HepG2 (cell line): ENCODE results near the gene ADCY7. TPM values are rescaled to one million over a fixed set of nuclear protein-coding genes. Genes with fewer than 3 reads are reported as not detected.

Source experiments
- HES4 ChIP-seq: sonication (generic); formaldehyde crosslinking; IDR thresholded peaks from 2 replicates; pipeline ENCODE4 v1.9.0; 2021; ENCODE audit warnings: mild to moderate bottlenecking, missing genetic modification reagents, borderline replicate concordance
- HNF4G ChIP-seq, 2 experiments: sonication (generic) in 1 of 2; formaldehyde crosslinking in 1 of 2; IDR thresholded peaks; 2 replicates each; pipeline versions ENCODE4 v1.4.0 to v1.6.1; 2011 to 2020; ENCODE audit warnings: borderline replicate concordance in 2 of 2, low read depth in 2 of 2, mild to moderate bottlenecking in 2 of 2, low read length in 1 of 2, missing genetic modification reagents in 1 of 2, moderate library complexity in 1 of 2
- KDM2A ChIP-seq: sonication (generic); formaldehyde crosslinking; IDR thresholded peaks from 2 replicates; pipeline ENCODE4 v1.4.0; 2020; ENCODE audit warnings: low read depth, missing genetic modification reagents, borderline replicate concordance
- RCOR2 ChIP-seq: IDR thresholded peaks from 2 replicates; pipeline ENCODE4 v1.6.1; 2016; ENCODE audit warnings: missing biosample characterization, missing genetic modification reagents
- RXRB ChIP-seq: IDR thresholded peaks from 2 replicates; pipeline ENCODE4 v1.6.1; 2016; ENCODE audit warnings: borderline replicate concordance, missing genetic modification reagents, missing compliant biosample characterization
- SRSF9 ChIP-seq: fragments of 200-400 bp; formaldehyde crosslinking; IDR thresholded peaks from 2 replicates; pipeline ENCODE4 v1.6.1; 2018; ENCODE audit warnings: borderline replicate concordance, mild to moderate bottlenecking, low read depth, low read length; ENCODE audit not compliant: insufficient read depth, poor library complexity, severe bottlenecking
- STAG1 ChIP-seq: sonication (generic); formaldehyde crosslinking; IDR thresholded peaks from 2 replicates; pipeline ENCODE4 v1.4.0; 2020; ENCODE audit warnings: missing genetic modification reagents
- TOPORS ChIP-seq: sonication (generic); formaldehyde crosslinking; IDR thresholded peaks from 2 replicates; pipeline ENCODE4 v1.8.0; 2023; ENCODE audit warnings: mild to moderate bottlenecking, missing genetic modification reagents
- ZBTB7B ChIP-seq: sonication (generic); formaldehyde crosslinking; IDR thresholded peaks from 2 replicates; pipeline ENCODE4 v1.4.0; 2020; ENCODE audit warnings: missing genetic modification reagents
- ZFAT ChIP-seq: sonication (generic); formaldehyde crosslinking; conservative IDR thresholded peaks from 2 replicates; pipeline ENCODE4 v1.8.1; 2023; ENCODE audit warnings: missing genetic modification reagents, inconsistent platforms
- ZFP90 ChIP-seq: sonication (generic); formaldehyde crosslinking; IDR thresholded peaks from 2 replicates; pipeline ENCODE4 v1.8.0; 2022; ENCODE audit warnings: missing genetic modification reagents, mild to moderate bottlenecking, inconsistent platforms, borderline replicate concordance
- ZKSCAN8 ChIP-seq: IDR thresholded peaks from 2 replicates; pipeline ENCODE4 v1.6.1; 2016; ENCODE audit warnings: borderline replicate concordance, missing genetic modification reagents, missing compliant biosample characterization
- ZNF326 ChIP-seq: sonication (generic); formaldehyde crosslinking; IDR thresholded peaks from 2 replicates; pipeline ENCODE4 v1.4.0; 2020; ENCODE audit warnings: missing genetic modification reagents, borderline replicate concordance
- ZNF34 ChIP-seq: sonication (generic); formaldehyde crosslinking; IDR thresholded peaks from 2 replicates; pipeline ENCODE4 v1.4.0; 2020; ENCODE audit warnings: mild to moderate bottlenecking, missing genetic modification reagents, borderline replicate concordance
- ZNF343 ChIP-seq: sonication (generic); formaldehyde crosslinking; IDR thresholded peaks from 2 replicates; pipeline ENCODE4 v1.4.0; 2020; ENCODE audit warnings: mild to moderate bottlenecking, missing genetic modification reagents
- ZNF546 ChIP-seq: sonication (generic); formaldehyde crosslinking; conservative IDR thresholded peaks from 2 replicates; pipeline ENCODE4 v1.8.1; 2023; ENCODE audit warnings: mild to moderate bottlenecking, missing genetic modification reagents
- ZSCAN22 ChIP-seq: sonication (generic); formaldehyde crosslinking; IDR thresholded peaks from 2 replicates; pipeline ENCODE4 v1.4.0; 2020; ENCODE audit warnings: mild to moderate bottlenecking, missing genetic modification reagents
- polyA plus RNA-seq, 8 experiments: library from polyadenylated mRNA; depleted of rRNA in 3 of 8; stranded (reverse) in 7 of 8; unstranded in 1 of 8; fragments of >200 nt; fragmentation: Illumina TruSeq in 4 of 8; extraction: Trizol in 4 of 8; gene quantifications; 2 replicates each; pipeline versions ENCODE4 v1.2.1 to v1.2.3, GENCODE V29; 2011 to 2016; ENCODE audit warnings: low read depth in 4 of 8, missing spikeins in 1 of 8, mixed read lengths in 1 of 8; ENCODE audit not compliant: insufficient read depth in 1 of 8
- total RNA-seq, 5 experiments: library from RNA; depleted of rRNA; stranded (reverse); fragments of >200 nt; fragmentation: Illumina TruSeq; extraction: Trizol; gene quantifications; 2 replicates each; pipeline ENCODE4 v1.2.3, GENCODE V29; 2016; ENCODE audit warnings: low read depth in 1 of 5
- TF ChIP-seq, protein P1 (sequence below): sonication (generic); formaldehyde crosslinking; IDR thresholded peaks from 2 replicates; pipeline ENCODE4 v1.5.0; 2020; ENCODE audit warnings: missing genetic modification reagents
- TF ChIP-seq, protein P2 (sequence below): sonication (generic); formaldehyde crosslinking; IDR thresholded peaks from 2 replicates; pipeline ENCODE4 v1.4.0; 2020; ENCODE audit warnings: mild to moderate bottlenecking, missing genetic modification reagents
- TF ChIP-seq, protein P3 (sequence below): IDR thresholded peaks from 2 replicates; pipeline ENCODE4 v1.6.1; 2012; ENCODE audit warnings: inconsistent platforms
- TF ChIP-seq, protein P4 (sequence below): sonication (generic); formaldehyde crosslinking; IDR thresholded peaks from 2 replicates; pipeline ENCODE4 v1.8.0; 2022; ENCODE audit warnings: mild to moderate bottlenecking, missing genetic modification reagents, borderline replicate concordance
- TF ChIP-seq, protein P5 (sequence below): sonication (generic); formaldehyde crosslinking; IDR thresholded peaks from 2 replicates; pipeline ENCODE4 v1.4.0; 2020; ENCODE audit warnings: missing genetic modification reagents

ADCY7 gene
- total and polyA plus RNA-seq, 2 of the 13 experiments (the other 11 are each of a cell fraction or from before 2014, with no cell fraction given): 2.2 to 4.3 TPM

DNA sequence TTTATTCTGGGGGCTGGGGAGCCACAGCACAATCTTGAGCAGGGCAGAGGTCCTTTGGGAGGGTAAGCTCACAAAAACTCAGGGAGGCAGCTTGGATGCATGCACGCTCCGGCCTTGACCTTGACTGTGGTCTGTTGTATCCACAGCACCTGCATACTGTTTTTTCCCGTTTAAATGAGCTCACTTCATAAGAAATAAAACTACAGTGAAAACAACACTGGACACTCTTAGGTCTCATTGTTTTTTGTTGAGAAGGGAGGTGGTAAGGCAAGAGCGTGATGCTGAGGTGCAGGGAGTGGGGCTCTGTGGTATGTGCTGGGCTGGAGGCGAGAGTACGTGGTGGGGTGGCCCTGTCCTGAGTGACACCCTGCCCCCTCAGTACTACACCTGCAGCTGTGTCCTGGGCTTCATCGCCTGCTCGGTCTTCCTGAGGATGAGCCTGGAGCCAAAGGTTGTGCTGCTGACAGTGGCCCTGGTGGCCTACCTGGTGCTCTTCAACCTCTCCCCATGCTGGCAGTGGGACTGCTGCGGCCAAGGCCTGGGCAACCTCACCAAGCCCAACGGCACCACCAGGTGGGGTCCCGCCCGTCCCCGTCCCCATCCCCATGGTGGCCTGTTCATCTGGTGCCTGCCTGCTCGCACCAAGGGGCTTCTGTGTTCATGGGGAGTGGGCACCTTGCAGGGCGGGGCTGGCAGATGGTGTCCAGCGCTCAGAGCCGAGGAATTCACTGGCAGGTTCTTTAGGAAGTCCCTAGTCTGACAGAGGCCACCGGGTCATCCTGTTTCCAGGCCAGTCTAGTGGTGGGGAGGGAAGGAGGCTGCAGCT lies 44.2 kb downstream of the ADCY7 start (continued):
- TF ChIP-seq, protein P1, sequence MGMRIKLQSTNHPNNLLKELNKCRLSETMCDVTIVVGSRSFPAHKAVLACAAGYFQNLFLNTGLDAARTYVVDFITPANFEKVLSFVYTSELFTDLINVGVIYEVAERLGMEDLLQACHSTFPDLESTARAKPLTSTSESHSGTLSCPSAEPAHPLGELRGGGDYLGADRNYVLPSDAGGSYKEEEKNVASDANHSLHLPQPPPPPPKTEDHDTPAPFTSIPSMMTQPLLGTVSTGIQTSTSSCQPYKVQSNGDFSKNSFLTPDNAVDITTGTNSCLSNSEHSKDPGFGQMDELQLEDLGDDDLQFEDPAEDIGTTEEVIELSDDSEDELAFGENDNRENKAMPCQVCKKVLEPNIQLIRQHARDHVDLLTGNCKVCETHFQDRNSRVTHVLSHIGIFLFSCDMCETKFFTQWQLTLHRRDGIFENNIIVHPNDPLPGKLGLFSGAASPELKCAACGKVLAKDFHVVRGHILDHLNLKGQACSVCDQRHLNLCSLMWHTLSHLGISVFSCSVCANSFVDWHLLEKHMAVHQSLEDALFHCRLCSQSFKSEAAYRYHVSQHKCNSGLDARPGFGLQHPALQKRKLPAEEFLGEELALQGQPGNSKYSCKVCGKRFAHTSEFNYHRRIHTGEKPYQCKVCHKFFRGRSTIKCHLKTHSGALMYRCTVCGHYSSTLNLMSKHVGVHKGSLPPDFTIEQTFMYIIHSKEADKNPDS (CRISPR knock-in tag): no peak
- TF ChIP-seq TOPORS (CRISPR knock-in tag): 0 out of 2 replicates have a peak, but pooled peaks have one; percentile 17
- no peak for TF ChIP-seq RCOR2
- no peak for TF ChIP-seq ZNF343 (CRISPR knock-in tag)
- no peak for TF ChIP-seq ZNF326 (CRISPR knock-in tag)
- TF ChIP-seq RXRB (CRISPR knock-in tag): no peak
- no peak for TF ChIP-seq ZSCAN22 (CRISPR knock-in tag)
- no peak; the same call in 1 of the 2 replicates for TF ChIP-seq ZBTB7B (CRISPR knock-in tag)
- TF ChIP-seq, protein P2, sequence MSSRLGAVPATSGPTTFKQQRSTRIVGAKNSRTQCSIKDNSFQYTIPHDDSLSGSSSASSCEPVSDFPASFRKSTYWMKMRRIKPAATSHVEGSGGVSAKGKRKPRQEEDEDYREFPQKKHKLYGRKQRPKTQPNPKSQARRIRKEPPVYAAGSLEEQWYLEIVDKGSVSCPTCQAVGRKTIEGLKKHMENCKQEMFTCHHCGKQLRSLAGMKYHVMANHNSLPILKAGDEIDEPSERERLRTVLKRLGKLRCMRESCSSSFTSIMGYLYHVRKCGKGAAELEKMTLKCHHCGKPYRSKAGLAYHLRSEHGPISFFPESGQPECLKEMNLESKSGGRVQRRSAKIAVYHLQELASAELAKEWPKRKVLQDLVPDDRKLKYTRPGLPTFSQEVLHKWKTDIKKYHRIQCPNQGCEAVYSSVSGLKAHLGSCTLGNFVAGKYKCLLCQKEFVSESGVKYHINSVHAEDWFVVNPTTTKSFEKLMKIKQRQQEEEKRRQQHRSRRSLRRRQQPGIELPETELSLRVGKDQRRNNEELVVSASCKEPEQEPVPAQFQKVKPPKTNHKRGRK (CRISPR knock-in tag): no peak
- TF ChIP-seq, protein P3, sequence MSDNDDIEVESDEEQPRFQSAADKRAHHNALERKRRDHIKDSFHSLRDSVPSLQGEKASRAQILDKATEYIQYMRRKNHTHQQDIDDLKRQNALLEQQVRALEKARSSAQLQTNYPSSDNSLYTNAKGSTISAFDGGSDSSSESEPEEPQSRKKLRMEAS: peak; percentile 39; the same call in 1 of the 2 replicates
- TF ChIP-seq ZFAT (CRISPR knock-in tag): no peak
- TF ChIP-seq ZNF546 (CRISPR knock-in tag): no peak
- TF ChIP-seq, protein P4, sequence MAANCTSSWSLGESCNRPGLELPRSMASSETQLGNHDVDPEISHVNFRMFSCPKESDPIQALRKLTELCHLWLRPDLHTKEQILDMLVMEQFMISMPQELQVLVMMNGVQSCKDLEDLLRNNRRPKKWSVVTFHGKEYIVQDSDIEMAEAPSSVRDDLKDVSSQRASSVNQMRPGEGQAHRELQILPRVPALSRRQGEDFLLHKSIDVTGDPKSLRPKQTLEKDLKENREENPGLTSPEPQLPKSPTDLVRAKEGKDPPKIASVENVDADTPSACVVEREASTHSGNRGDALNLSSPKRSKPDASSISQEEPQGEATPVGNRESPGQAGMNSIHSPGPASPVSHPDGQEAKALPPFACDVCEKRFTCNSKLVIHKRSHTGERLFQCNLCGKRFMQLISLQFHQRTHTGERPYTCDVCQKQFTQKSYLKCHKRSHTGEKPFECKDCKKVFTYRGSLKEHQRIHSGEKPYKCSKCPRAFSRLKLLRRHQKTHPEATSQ (CRISPR knock-in tag): no peak
- TF ChIP-seq ZFP90: no peak
- no peak for TF ChIP-seq HNF4G (IDR thresholded peaks at IDR 0.05; ENCODE audit: borderline replicate concordance, low read depth, low read length)
- no peak for TF ChIP-seq HNF4G (CRISPR knock-in tag; IDR thresholded peaks at IDR 0.05; ENCODE audit: borderline replicate concordance, low read depth)
- TF ChIP-seq ZKSCAN8: no peak
- no peak for TF ChIP-seq HES4 (CRISPR knock-in tag)
- TF ChIP-seq KDM2A (CRISPR knock-in tag): peak; percentile 80
- no peak for TF ChIP-seq SRSF9
- TF ChIP-seq STAG1 (CRISPR knock-in tag): 0 out of 2 replicates have a peak, but pooled peaks have one; percentile 4
- TF ChIP-seq, protein P5, sequence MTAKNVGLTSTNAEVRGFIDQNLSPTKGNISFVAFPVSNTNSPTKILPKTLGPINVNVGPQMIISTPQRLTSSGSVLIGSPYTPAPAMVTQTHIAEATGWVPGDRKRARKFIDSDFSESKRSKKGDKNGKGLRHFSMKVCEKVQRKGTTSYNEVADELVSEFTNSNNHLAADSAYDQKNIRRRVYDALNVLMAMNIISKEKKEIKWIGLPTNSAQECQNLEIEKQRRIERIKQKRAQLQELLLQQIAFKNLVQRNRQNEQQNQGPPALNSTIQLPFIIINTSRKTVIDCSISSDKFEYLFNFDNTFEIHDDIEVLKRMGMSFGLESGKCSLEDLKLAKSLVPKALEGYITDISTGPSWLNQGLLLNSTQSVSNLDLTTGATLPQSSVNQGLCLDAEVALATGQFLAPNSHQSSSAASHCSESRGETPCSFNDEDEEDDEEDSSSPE (CRISPR knock-in tag): no peak
- no peak for TF ChIP-seq ZNF34 (CRISPR knock-in tag)
